Lower leg skin (tissue), 4 donors: ENCODE measurements around the gene UCP2. TPM values are rescaled to one million over a fixed set of nuclear protein-coding genes. Genes with fewer than 3 reads are reported as not detected.

Experiments
- DNase-seq, 2 donors: peaks; one replicate each; pipeline ENCODE4 v3.0.0-alpha.2; 2019; ENCODE audit warnings: low spot score in 2 of 2
- H3K4me3 ChIP-seq: fragments of 200-600 bp; sonication (generic); 2 replicates; pipeline ENCODE4 v1.5.1; 2017; ENCODE audit warnings: mild to moderate bottlenecking, low read depth; ENCODE audit not compliant: poor library complexity, severe bottlenecking
- POLR2A ChIP-seq, 2 donors: fragments of 450-650 bp; IDR thresholded peaks; one replicate each; pipeline ENCODE4 v1.6.1; 2016 to 2017; ENCODE audit warnings: antibody characterized with exemption in 2 of 2, mild to moderate bottlenecking in 1 of 2, moderate library complexity in 1 of 2
- WGBS, 2 donors: methylation state at CpG; one replicate each; pipeline ENCODE4 v1.1.5; 2018; 5-methylcytosine and 5-hydroxymethylcytosine counted together
- intact Hi-C: fragments of 100-400 bp; cut with DNase I; formaldehyde crosslinking; loops from one replicate; pipeline ENCODE4 v1.15.0; 2023; ENCODE audit warnings: low total_unique reads
- total RNA-seq, 4 donors: library from RNA; depleted of rRNA; stranded (reverse); fragments of >200 nt; gene quantifications; one replicate each; pipeline ENCODE4 v1.1.0, GENCODE V29; 2016
- TF ChIP-seq, protein P1 (sequence below), 3 donors: fragments of 450-650 bp; IDR thresholded peaks; one replicate each; pipeline ENCODE4 v1.5.1; 2016; ENCODE audit warnings: antibody characterized with exemption in 3 of 3, mild to moderate bottlenecking in 3 of 3, moderate library complexity in 2 of 3

The UCP2 gene, protein sequence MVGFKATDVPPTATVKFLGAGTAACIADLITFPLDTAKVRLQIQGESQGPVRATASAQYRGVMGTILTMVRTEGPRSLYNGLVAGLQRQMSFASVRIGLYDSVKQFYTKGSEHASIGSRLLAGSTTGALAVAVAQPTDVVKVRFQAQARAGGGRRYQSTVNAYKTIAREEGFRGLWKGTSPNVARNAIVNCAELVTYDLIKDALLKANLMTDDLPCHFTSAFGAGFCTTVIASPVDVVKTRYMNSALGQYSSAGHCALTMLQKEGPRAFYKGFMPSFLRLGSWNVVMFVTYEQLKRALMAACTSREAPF
- total RNA-seq, result 10 to 100 TPM in 2 of 4 donors, 1 to 10 TPM in 2; 2.2 to 14.0 (median 10.1) TPM

DNA sequence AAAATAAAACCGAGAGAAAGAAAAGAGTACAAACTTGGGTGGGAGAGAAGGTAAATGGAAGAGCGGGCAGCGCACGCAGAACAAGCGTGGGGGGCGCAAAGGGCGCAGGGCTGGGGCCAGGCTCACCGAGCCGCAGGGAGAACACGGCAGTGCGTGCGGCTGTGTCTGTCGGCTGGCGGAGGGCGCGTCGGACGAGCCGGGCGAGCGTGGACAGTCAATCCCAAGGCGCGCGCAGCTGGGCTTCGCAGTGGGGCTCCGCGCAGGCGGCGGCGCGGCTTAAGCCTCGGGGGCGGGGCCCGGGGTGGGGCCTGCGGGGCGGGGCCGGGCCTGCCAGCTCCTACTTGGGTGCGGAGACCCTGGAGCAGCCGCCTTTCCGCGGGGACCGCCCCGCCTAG lies at the start of gene UCP2:
Gene UCP2, minus strand, starts transcription at position 249 of the 395 bp plus-strand sequence. CDS start 4,465 bp downstream, outside the sequence.
- intact Hi-C loops, result no loop called here
- peak in 1 of 2 donors; percentile 46 for TF ChIP-seq POLR2A (IDR thresholded peaks at IDR 0.05)
- TF ChIP-seq, protein P1, sequence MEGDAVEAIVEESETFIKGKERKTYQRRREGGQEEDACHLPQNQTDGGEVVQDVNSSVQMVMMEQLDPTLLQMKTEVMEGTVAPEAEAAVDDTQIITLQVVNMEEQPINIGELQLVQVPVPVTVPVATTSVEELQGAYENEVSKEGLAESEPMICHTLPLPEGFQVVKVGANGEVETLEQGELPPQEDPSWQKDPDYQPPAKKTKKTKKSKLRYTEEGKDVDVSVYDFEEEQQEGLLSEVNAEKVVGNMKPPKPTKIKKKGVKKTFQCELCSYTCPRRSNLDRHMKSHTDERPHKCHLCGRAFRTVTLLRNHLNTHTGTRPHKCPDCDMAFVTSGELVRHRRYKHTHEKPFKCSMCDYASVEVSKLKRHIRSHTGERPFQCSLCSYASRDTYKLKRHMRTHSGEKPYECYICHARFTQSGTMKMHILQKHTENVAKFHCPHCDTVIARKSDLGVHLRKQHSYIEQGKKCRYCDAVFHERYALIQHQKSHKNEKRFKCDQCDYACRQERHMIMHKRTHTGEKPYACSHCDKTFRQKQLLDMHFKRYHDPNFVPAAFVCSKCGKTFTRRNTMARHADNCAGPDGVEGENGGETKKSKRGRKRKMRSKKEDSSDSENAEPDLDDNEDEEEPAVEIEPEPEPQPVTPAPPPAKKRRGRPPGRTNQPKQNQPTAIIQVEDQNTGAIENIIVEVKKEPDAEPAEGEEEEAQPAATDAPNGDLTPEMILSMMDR (IDR thresholded peaks at IDR 0.05), result no peak
- DNase-seq, result peak; percentile 68 to 96
- WGBS, 2 donors, result 2% methylated on average over 43 of the region's 43 CpGs
- H3K4me3 ChIP-seq, result peak within 1 kb of the TSS; percentile 31

DNA sequence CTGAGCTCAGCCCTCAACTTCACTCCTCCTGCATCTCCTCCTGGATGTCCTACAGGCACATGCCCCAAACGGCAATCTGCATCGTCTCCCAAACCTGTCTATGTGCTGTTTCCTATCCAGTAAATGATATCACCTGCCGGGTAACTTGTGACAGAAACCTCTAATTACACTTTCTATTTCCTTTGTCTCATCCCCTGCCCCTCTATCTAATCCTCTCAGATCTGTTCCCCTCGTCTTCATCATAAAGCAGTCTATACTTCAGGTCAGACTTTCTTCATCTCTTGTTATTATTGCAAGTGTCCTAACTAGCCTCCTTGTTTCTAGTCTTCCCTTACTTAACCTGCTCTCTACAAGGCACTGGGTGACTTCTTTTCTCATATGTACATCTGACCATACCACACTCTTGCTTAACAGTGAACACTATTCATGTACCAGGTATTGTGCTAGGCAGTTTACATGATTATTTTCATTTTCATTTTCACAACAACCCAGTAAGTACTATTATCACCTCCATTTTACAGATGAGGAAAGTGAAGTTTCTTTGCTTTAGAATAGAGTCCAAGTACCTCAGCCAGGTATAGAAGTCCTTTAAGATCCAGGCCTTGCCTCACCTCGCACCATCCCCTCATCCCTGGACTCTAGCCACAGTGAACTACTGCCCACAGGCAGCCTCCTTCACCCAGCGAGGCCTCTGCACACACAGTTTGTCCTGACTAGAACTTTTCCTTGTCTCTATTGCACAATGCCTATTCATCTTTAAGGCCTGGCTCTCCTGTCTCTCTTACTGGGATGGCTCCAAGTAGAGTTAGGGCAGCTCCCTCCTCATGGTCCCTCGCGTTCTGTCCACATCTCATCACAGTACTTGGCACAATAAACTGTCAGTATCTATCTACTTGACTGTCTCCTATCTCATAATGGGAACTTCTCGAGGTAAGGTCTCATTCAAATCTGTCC lies 48.4 kb upstream of the UCP2 start:
- TF ChIP-seq POLR2A (IDR thresholded peaks at IDR 0.05), result no peak
- TF ChIP-seq, protein P1 (IDR thresholded peaks at IDR 0.05), result no peak
- DNase-seq, result no peak
- intact Hi-C loops, result no loop called here
- no peak overlapping the region for H3K4me3 ChIP-seq
- 84 to 90% methylated on average over 9 of the region's 9 CpGs for WGBS, 2 donors

DNA sequence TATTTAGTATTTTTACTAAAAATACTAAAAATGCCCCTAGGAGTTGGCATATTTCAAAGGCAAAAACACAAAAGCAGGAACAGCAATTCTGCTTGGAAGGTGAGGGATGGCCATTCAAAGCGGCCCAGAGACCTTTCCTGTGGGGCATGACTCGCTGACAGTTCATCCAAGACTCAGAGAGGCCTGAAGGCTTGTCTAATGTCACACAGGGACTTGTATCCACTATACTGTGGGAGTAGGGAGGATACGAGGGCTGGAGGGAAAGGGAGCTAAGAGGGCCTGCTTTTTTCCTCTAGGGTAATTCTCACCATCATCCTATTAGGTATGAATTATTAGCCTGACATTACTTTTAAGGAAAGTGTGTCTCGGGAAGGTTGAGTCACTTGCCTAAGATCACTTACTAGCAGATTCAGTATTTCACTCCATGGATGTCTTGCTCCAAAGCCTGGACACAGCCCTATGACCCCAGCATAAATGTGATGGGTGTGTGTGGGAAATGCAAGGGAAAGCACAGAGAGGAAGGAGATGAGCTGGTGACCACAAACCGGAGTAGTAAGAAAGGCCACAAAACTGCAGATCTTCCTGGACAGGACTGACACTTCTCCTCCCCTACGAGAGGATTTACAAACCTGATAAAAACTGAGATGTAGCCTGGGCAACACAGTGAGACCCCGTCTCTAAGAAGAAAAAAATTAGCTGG lies 43.0 kb upstream of the UCP2 start:
- no peak overlapping the region for H3K4me3 ChIP-seq
- intact Hi-C loops, result no loop called here
- WGBS, 2 donors, result 85 to 88% methylated on average over 7 of the region's 7 CpGs
- DNase-seq, result no peak
- TF ChIP-seq, protein P1 (IDR thresholded peaks at IDR 0.05), result no peak
- no peak for TF ChIP-seq POLR2A (IDR thresholded peaks at IDR 0.05)

DNA sequence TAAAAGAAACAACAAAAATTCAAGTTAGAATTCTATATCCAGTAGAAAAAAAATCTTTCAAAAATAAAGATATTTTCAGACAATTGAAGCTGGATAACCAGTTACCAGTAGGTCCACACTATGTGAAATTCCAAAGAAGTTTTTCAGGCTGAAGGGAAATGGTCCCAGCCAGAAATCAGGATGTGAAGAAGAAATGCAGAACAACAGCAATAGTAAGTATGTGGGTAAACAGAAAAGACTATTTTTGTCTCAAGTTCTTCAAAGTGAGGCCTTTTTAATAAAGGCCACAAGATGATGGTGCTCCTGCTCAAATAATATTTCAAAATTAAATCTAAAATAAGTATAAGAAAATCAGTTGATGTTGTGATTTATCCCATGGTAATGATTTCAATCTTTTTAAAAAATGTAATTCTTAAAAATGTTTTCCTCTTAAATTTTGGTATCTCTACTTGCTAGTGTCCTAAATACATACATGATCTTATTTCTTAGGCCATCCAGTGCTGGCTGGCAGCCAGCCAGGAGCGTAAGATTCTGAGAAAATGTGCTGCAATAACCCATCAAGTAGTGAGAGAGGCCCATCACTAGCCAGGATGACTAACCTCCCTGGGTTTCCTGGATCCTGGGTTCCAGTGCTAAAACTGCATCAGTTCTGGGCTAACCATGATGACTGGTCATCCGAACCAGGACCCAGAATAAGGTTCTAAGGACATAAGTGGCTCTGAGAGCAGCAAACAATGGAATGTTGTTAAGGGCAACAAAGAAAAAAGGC lies 41.8 kb upstream of the UCP2 start:
- TF ChIP-seq POLR2A (IDR thresholded peaks at IDR 0.05), result no peak
- TF ChIP-seq, protein P1 (IDR thresholded peaks at IDR 0.05), result no peak
- 61 to 75% methylated on average over 2 of the region's 2 CpGs for WGBS, 2 donors
- DNase-seq, result peak; percentile 34 to 91

DNA sequence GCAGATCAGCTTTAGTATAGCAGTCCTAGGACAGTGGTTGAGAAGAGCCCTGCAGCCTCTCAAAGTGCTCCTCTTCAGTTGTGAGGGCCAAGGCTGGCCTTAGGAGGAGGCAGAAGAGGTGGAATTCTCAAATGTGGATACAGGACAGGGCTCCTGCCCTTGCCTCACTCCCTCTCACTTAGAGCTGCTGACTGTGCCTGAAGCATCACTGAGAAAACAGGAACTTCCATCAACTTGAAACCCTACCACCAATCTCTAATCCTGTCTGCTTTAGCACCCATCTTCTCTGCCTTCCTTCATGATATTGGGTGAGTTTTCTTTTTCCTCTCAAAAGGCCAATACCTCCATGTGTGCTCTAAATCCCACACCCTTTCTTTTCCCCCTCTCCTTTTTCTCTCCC lies 40.6 kb upstream of the UCP2 start:
- DNase-seq, result no peak
- intact Hi-C loops, result no loop called here
- H3K4me3 ChIP-seq, result no peak overlapping the region
- TF ChIP-seq, protein P1 (IDR thresholded peaks at IDR 0.05), result no peak
- no peak for TF ChIP-seq POLR2A (IDR thresholded peaks at IDR 0.05)

More for the DNA sequence above, 41.8 kb upstream of the UCP2 start:
- no peak overlapping the region for H3K4me3 ChIP-seq
- intact Hi-C loops, result no loop called here
